Epidermal melanocyte (primary cell): ENCODE data around the gene SPTB.

Experiments used
- DNase-seq: peaks from one replicate; pipeline ENCODE4 v3.0.0; 2011; ENCODE audit warnings: low spot score; ENCODE audit not compliant: insufficient read length

Gene SPTB

GRCh38 chr14:64753999-64754398 is 125.7 kb downstream of the SPTB start:
- no peak for DNase-seq

- DNase-seq: no peak
These were observed 126.3 kb downstream of the SPTB start for GRCh38 chr14:64753374-64753773.

DNA sequence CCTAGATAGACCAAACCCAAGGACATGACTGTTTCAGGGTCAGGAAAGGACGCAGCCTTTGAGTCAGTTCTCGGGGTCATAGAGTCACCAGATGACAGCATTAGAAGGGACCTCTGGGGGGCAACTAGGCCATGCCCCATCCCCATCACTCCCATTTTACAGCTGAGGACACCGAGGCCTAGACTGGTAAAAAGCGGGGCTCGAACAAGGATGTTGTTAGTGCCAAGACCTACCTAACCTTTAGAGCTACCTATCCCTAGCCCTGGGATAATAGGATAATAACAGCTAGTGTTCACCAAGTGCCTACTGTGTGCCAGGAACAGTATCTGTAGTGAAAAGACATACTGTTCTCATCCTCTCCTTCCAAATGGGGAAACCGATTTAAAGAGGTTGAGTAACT is 126.8 kb downstream of the SPTB start:
- no peak for DNase-seq

GRCh38 chr14:64748995-64749714 is 130.6 kb downstream of the SPTB start:
- DNase-seq: no peak

GRCh38 chr14:64748521-64748920 is 131.2 kb downstream of the SPTB start:
- no peak for DNase-seq

DNA sequence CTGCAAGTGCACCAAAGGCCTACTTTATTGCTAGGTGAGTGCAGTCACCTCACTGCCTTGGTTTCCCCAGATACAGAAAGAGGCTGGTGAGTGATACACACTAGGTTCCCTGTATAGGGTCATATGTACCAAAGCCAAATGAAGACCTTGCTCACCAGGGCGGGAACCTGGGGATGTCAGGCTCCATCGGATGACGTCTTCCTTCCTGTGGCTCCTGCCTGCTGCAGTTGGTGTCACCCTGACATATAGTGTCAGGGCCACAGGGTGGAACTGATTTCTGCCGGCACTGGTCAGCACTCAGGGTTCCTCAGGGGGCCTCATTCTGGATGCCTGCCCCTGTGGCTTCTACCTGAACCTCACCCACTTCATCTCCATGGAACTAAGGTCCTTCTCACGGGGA is 132.4 kb downstream of the SPTB start:
- no peak for DNase-seq

- DNase-seq: no peak
These were observed 133.1 kb downstream of the SPTB start for GRCh38 chr14:64746298-64747250.

GRCh38 chr14:64745511-64746091 is 134.1 kb downstream of the SPTB start:
- no peak for DNase-seq

GRCh38 chr14:64743061-64743460 is 136.6 kb downstream of the SPTB start:
- DNase-seq: no peak

DNA sequence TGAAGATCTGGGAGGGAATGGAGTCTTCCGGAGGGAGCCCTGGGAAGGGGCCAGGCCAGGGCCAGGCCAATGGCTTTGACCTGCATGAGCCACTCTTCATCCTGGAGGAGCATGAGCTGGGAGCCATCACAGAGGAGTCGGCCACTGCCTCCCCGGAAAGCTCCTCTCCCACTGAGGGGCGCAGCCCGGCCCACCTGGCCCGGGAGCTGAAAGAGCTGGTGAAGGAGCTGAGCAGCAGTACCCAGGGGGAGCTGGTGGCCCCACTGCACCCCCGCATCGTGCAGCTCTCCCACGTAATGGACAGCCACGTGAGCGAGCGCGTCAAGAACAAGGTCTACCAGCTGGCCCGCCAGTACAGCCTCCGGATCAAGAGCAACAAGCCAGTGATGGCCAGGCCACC is 137.7 kb downstream of the SPTB start:
- DNase-seq: no peak

DNA sequence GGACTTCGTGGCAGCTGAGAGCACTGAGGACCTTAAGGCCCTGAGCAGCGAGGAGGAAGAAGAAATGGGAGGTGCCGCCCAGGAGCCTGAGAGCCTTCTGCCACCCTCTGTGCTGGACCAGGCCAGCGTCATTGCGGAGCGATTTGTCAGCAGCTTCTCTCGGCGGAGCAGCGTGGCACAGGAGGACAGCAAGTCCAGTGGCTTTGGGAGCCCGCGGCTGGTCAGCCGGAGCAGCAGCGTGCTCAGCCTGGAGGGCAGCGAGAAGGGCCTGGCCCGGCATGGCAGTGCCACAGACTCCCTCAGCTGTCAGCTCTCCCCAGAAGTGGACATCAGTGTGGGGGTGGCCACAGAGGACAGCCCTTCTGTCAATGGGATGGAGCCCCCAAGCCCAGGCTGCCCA is 138.5 kb downstream of the SPTB start:
- DNase-seq: no peak

GRCh38 chr14:64738281-64738804 is 141.4 kb downstream of the SPTB start:
- no peak for DNase-seq

- DNase-seq: no peak
These were observed 142.1 kb downstream of the SPTB start for GRCh38 chr14:64737391-64738280.

- DNase-seq: no peak
These were observed 143.2 kb downstream of the SPTB start for GRCh38 chr14:64736271-64737169.

- no peak for DNase-seq
These were observed 144.7 kb downstream of the SPTB start for GRCh38 chr14:64734990-64735389.

DNA sequence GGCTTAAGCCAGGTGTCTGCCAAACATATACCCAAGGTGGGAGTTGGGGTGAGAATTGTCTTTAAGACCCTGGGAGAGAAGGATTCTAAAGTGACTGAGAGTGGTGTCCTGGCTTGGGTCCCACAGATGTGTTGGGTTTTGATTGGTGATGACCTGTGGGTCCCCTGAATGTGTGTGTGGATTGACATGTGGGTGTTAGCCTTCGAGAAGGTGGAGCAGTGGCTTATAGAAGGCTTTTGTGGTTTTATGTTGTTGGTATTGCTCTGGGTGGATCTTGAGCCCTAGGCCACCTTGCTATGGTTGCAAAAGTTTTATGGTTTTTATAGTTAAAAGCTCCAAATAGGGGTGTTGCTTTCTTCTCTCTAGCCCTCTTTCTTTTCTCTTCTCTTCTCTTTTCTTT is 145.8 kb downstream of the SPTB start:
- no peak for DNase-seq

DNA sequence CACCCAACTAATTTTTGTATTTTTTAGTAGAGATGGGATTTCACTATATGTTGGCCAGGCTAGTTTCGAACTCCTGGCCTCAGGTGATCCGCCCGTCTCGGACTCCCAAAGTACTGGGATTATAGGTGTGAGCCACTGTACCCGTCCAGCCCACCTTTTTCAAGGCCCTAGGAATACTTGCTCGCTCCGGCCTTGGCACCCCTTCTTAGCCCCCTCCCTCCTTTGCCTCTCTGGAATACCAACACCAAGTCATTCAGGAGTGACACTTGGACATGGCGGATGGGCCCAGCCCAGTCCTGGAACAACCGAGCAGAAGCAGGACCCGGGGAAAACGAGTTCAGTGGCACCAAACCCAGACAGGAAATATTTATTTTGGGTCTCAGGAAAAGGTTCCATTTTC is 146.4 kb downstream of the SPTB start:
- DNase-seq: no peak

DNA sequence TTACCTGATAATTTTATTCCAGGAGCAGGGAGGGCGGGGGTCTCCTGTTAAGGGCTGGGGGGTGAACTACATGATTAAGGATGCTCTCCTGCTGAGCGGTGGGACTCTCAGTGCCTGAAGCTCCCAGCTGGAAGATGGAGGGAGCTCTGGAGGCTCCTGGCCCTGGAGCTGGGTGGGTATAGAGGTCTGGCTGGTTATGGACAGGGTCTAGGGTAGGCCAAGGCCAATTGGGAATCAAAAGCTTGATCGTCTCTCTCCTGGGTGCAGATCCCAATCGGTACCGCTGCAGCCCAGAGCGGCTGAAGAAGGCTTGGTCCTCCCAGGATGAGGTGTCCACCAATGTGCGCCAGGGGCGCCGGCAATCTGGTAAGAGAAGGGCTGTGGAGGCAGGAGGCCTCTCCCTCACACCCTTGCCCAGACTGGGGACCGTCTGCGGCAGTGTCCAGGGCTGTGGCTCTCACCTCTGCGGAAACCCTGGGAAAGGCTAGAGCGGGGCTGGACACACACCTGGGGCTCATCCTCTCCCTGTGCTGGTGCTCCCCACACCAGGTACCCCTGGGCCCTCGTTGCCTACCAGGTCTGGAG is 147.1 kb downstream of the SPTB start:
- no peak for DNase-seq

- DNase-seq: no peak
These were observed 147.6 kb downstream of the SPTB start for GRCh38 chr14:64732066-64732465.
